Measurements from ENCODE around the gene CACNA2D4. TPM values are rescaled to one million over a fixed set of nuclear protein-coding genes. Genes with fewer than 3 reads are reported as not detected.

CACNA2D4 gene
- total RNA-seq, 1 donor from 2014 or later, result 5.9 TPM

- no peak for ATAC-seq
- peak; percentile 35 for DNase-seq (ENCODE audit: low spot score)
- intact Hi-C loops (cut with DNase I), result no loop called here
Measured at GRCh38 chr12:1840981-1841425, 77.4 kb downstream of the CACNA2D4 start.

- DNase-seq (ENCODE audit: low spot score), result peak; percentile 33
- no peak for ATAC-seq
- intact Hi-C loops (cut with DNase I), result no loop called here
Measured at GRCh38 chr12:1839956-1840951, 78.2 kb downstream of the CACNA2D4 start.

DNA sequence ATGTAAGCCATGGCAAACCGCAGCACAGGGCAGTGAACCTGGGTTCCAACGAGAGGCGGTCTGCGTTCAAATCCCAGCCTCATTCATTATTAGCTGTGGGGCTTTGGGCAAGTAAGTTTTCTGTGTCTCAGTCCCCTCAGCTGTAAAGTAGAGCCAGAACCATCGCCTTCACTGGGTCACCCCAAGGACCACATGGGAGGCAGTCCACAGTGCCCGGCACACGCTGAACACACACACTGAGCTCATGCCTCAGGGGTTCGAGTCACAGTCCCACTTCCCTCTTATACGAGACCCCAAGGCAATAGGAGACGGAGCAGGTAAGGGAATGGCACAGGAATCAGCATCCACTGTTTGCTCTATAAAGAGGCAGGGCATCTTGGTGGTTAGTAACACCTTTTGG, 79.0 kb downstream of the CACNA2D4 start:
- intact Hi-C loops (cut with DNase I), result no loop called here
- peak; percentile 31 for DNase-seq (ENCODE audit: low spot score)
- ATAC-seq, result no peak

DNA sequence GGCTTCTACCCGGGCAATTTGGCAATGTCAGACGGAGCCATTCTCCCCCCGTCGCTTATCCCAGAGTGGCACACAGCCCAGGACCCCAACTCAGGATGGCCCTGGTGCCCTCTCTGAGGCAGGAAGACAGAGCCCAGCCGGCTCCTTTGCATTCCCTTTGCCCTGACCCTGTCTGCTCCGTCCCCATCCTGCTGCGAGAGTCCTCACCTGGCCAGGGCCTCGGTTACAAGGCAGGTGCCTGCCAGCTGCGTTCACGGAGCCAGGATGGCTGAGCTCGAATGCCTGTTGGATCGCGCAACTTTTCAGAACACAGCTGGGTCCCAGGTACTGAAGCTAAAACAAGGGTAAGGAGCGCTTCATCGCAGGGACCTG, 79.5 kb downstream of the CACNA2D4 start:
- intact Hi-C loops (cut with DNase I), result no loop called here
- no peak for ATAC-seq
- no peak for DNase-seq (ENCODE audit: low spot score)

GRCh38 chr12:1838205-1838993, 80.1 kb downstream of the CACNA2D4 start:
- no peak for ATAC-seq
- DNase-seq (ENCODE audit: low spot score), result no peak
- intact Hi-C loops (cut with DNase I), result no loop called here

DNA sequence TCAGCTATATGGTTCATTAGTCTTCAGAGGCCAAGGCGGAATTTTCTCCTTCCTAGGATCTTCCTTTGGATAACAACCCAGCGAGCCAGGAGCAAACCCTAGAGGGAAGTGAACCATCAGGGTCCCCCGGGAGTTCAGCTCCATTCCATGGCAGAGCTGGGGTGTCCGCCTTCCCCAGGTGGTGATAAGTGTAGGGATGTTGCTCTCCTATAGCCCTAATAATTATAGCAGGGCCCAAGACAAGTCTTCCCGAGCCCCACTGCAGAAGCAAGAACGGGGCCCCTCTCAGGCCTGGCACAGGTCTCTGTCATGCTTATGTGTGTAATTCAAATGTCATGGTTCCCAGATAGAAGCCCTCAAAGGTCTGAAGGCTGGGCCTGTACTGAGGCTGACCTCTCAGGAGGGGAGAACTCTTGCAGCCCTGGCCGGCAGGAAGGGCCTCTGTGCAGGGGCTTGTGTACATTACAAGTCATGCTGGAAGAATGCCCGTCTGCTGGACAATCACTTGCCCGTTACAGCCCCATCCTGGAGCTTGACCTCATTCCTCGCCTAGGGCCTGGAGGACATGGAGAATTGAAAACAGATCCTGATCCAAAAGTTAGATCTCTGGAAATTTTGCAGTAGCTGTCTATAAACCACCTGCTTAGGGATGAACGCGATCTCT, 80.8 kb downstream of the CACNA2D4 start:
- no peak for ATAC-seq
- intact Hi-C loops (cut with DNase I), result no loop called here
- no peak for DNase-seq (ENCODE audit: low spot score)

- intact Hi-C loops (cut with DNase I), result no loop called here
- ATAC-seq (no peak), DNase-seq (ENCODE audit: low spot score) (no peak)
Measured at GRCh38 chr12:1836854-1837421, 81.5 kb downstream of the CACNA2D4 start.

GRCh38 chr12:1836241-1836803, 82.1 kb downstream of the CACNA2D4 start:
- no peak for DNase-seq (ENCODE audit: low spot score)

GRCh38 chr12:1835211-1836131, 83.0 kb downstream of the CACNA2D4 start:
- intact Hi-C loops (cut with DNase I), result no loop called here
- ATAC-seq, result no peak
- no peak for DNase-seq (ENCODE audit: low spot score)

More at GRCh38 chr12:1836241-1836803, 82.1 kb downstream of the CACNA2D4 start:
- ATAC-seq, result no peak
- intact Hi-C loops (cut with DNase I), result no loop called here

- ATAC-seq, result no peak
- no peak for DNase-seq (ENCODE audit: low spot score)
- intact Hi-C loops (cut with DNase I), result no loop called here
Measured at GRCh38 chr12:1834186-1834925, 84.1 kb downstream of the CACNA2D4 start.

DNA sequence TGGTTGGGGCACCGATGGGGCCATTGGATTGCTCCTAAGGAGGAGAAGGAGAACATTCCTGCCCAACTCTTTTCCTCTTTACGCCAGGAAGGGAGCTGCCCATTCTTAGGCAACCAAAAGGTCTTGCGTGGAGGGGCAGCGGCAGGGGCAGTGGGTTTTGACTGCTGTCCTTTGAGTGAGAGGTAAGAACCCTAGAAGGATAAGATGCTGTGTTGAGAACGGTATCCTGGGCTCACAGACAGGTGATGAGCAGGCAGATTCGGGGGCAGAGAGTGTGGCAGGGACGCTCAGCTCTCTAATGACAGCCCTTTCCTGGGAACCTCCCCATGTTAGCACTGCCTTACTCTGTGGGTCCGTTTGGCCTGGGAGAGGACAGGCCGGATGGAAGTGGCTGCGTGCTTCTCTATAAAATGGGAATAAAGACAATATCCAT, 84.8 kb downstream of the CACNA2D4 start:
- no peak for ATAC-seq
- DNase-seq (ENCODE audit: low spot score), result no peak
- intact Hi-C loops (cut with DNase I), result no loop called here

DNA sequence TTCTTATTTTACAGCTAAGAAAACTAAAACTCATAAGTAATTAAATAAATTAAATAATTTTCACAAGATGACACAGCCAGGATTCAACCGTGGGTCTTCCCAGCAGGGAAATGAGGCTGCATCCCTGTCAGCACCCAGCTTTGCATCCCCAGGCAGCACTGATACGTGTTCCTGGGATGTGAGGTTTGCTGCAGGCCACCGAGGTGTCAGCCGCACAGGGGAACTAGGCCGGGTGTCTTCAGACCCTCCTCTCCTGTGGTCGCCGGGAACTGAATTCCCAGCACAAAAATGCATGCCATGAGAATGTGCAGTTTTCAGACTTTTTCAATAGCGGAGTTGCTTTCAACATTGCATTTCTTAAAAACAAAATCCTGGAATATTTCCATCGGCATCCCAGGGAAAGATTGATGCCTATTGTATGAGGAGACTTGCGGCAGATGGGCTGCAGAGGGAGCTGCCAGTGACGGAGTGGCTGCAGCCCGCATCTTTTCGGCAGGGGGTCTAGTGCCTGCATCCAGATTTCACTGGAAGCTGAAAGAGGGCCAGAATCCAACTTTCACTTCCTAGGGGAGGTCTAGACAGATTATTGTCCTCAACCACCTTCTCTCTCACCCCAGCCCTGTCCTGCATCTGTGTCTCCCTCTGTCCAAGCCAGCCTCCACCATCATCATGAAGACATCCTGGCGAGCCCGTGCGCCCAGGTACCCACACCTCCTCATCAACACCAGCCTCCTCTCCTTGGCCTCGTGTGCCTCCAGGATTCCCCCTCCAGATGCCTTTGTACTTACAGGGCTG, 85.5 kb downstream of the CACNA2D4 start:
- intact Hi-C loops (cut with DNase I), result no loop called here
- ATAC-seq (no peak), DNase-seq (ENCODE audit: low spot score) (no peak)

DNA sequence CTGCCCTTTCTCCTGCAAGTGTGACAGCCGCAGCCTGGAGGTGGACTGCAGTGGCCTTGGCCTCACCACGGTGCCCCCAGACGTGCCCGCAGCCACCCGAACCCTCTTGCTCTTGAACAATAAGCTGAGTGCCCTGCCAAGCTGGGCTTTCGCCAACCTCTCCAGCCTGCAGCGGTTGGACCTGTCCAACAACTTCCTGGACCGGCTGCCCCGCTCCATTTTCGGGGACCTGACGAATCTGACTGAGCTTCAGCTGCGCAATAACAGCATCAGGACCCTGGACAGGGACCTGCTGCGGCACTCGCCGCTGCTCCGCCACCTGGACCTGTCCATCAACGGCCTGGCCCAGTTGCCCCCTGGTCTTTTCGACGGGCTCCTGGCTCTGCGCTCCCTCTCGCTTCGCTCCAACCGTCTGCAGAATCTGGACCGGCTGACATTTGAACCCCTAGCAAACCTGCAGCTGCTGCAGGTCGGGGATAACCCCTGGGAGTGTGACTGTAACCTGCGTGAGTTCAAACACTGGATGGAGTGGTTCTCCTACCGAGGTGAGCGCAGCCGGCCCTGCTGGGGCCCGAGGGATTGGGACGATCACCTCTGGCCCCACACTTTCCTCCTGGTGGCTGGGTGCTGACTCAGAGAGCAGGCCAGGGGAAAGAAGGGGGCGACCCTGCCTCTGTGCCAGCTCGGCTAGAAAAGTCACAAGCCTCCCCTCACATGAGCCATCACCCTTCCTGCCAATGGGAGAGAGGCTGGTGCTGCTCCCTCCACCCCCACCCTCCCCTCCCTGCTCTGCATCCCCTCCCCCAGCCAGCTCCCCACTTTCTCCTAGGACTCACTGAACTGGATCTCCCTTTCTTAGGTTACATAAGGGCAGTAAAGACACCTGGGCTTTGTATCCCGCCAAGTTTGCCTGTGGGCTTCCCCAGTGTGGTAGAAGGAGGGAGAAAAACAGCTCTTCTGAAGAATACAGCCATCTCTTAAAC, 87.2 kb downstream of the CACNA2D4 start:
- no peak for DNase-seq (ENCODE audit: low spot score)
- intact Hi-C loops (cut with DNase I), result no loop called here
- peak; percentile 60 for ATAC-seq

- DNase-seq (ENCODE audit: low spot score), result no peak
- intact Hi-C loops (cut with DNase I), result no loop called here
Measured at GRCh38 chr12:1830401-1830845, 88.0 kb downstream of the CACNA2D4 start.

GRCh38 chr12:1829306-1829900, 89.0 kb downstream of the CACNA2D4 start:
- DNase-seq (ENCODE audit: low spot score) (no peak), ATAC-seq (no peak)
- intact Hi-C loops (cut with DNase I), result no loop called here

More at GRCh38 chr12:1830401-1830845, 88.0 kb downstream of the CACNA2D4 start:
- ATAC-seq, result no peak
